A549 (cell line): ENCODE results near the gene CARMIL3.

Source experiments
- EP300 ChIP-seq, 2 experiments: fragments of >200 bp; sonication (Bioruptor Twin); formaldehyde crosslinking; IDR thresholded peaks; 2 replicates in 1 of 2; 3 replicates in 1 of 2; pipeline ENCODE4 v1.6.1; 2016 to 2017
- ESRRA ChIP-seq: fragments of 150-350 bp; IDR thresholded peaks from 2 replicates; pipeline ENCODE4 v1.6.1; 2014; ENCODE audit warnings: mild to moderate bottlenecking, low read length, borderline replicate concordance
- FOSL2 ChIP-seq, 2 experiments: fragments of 450-650 bp in 1 of 2; fragments of >200 bp in 1 of 2; sonication (Bioruptor Twin) in 1 of 2; formaldehyde crosslinking; IDR thresholded peaks; 2 replicates each; pipeline versions ENCODE4 v1.5.0 to v1.6.1; 2016 to 2020; ENCODE audit warnings: mild to moderate bottlenecking in 1 of 2, moderate library complexity in 1 of 2
- JUNB ChIP-seq: fragments of >200 bp; sonication (Bioruptor Twin); formaldehyde crosslinking; IDR thresholded peaks from 2 replicates; pipeline ENCODE4 v1.6.1; 2016
- KDM5A ChIP-seq: fragments of 200-600 bp; sonication (generic); IDR thresholded peaks from 2 replicates; pipeline ENCODE4 v1.6.1; 2016; ENCODE audit warnings: antibody characterized with exemption, mild to moderate bottlenecking
- MYC ChIP-seq: IDR thresholded peaks from 2 replicates; pipeline ENCODE4 v1.6.1; 2012; ENCODE audit warnings: mild to moderate bottlenecking, inconsistent platforms, low read length, improper control_type of control experiment, borderline replicate concordance
- POLR2A ChIP-seq: IDR thresholded peaks from 2 replicates; pipeline ENCODE4 v1.6.1; 2012; ENCODE audit warnings: mild to moderate bottlenecking, low read length
- RCOR1 ChIP-seq: fragments of 150-350 bp; IDR thresholded peaks from 2 replicates; pipeline ENCODE4 v1.6.1; 2014; ENCODE audit warnings: antibody characterized with exemption, low read length, low read depth
- TF ChIP-seq, protein P1 (sequence below): fragments of >200 bp; sonication (Bioruptor Twin); formaldehyde crosslinking; IDR thresholded peaks from 3 replicates; pipeline ENCODE4 v1.5.1; 2016

- no peak for TF ChIP-seq ESRRA
- TF ChIP-seq EP300 (IDR thresholded peaks at IDR 0.05): no peak
- TF ChIP-seq JUNB: no peak
- TF ChIP-seq RCOR1: no peak
- TF ChIP-seq, protein P1, sequence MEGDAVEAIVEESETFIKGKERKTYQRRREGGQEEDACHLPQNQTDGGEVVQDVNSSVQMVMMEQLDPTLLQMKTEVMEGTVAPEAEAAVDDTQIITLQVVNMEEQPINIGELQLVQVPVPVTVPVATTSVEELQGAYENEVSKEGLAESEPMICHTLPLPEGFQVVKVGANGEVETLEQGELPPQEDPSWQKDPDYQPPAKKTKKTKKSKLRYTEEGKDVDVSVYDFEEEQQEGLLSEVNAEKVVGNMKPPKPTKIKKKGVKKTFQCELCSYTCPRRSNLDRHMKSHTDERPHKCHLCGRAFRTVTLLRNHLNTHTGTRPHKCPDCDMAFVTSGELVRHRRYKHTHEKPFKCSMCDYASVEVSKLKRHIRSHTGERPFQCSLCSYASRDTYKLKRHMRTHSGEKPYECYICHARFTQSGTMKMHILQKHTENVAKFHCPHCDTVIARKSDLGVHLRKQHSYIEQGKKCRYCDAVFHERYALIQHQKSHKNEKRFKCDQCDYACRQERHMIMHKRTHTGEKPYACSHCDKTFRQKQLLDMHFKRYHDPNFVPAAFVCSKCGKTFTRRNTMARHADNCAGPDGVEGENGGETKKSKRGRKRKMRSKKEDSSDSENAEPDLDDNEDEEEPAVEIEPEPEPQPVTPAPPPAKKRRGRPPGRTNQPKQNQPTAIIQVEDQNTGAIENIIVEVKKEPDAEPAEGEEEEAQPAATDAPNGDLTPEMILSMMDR: no peak
- no peak for TF ChIP-seq FOSL2 (IDR thresholded peaks at IDR 0.05)
- TF ChIP-seq FOSL2 (CRISPR knock-in tag; IDR thresholded peaks at IDR 0.05): no peak
- no peak for TF ChIP-seq KDM5A
- no peak for TF ChIP-seq MYC
- TF ChIP-seq POLR2A: no peak
Measured at GRCh38 chr14:24110060-24110459, 58.3 kb downstream of the CARMIL3 start.
